DMS79 treated with DMSO at 0.1 percent for 48 hours (cell line): Measurements from ENCODE around the gene GJA3.

Experiments used
- DNase-seq: peaks from one replicate; lab custom pipeline; 2025; lab: John Stamatoyannopoulos, UW

GJA3 gene

GRCh38 chr13:20150561-20150960 lies 10.3 kb downstream of the GJA3 start:
- DNase-seq: no peak

- DNase-seq: no peak
These were observed 11.1 kb downstream of the GJA3 start for GRCh38 chr13:20149762-20150161.

- DNase-seq: no peak
These were observed 12.2 kb downstream of the GJA3 start for GRCh38 chr13:20148501-20149183.

GRCh38 chr13:20146381-20146780 lies 14.5 kb downstream of the GJA3 start:
- no peak for DNase-seq

- no peak for DNase-seq
These were observed 15.3 kb downstream of the GJA3 start for GRCh38 chr13:20145521-20145920.

- no peak for DNase-seq
These were observed 16.6 kb downstream of the GJA3 start for GRCh38 chr13:20144141-20144850.

GRCh38 chr13:20142927-20143480 lies 17.8 kb downstream of the GJA3 start:
- DNase-seq: no peak

GRCh38 chr13:20142023-20142926 lies 18.6 kb downstream of the GJA3 start:
- no peak for DNase-seq

- DNase-seq: no peak
These were observed 19.4 kb downstream of the GJA3 start for GRCh38 chr13:20141238-20142022.

GRCh38 chr13:20140487-20140886 lies 20.4 kb downstream of the GJA3 start:
- no peak for DNase-seq

- no peak for DNase-seq
These were observed 23.0 kb downstream of the GJA3 start for GRCh38 chr13:20137875-20138274.

- DNase-seq: no peak
These were observed 23.8 kb downstream of the GJA3 start for GRCh38 chr13:20136781-20137703.

GRCh38 chr13:20134732-20135131 lies 26.1 kb downstream of the GJA3 start:
- DNase-seq: no peak

GRCh38 chr13:20132052-20132634 lies 28.7 kb downstream of the GJA3 start:
- DNase-seq: no peak

- DNase-seq: no peak
These were observed 29.6 kb downstream of the GJA3 start for GRCh38 chr13:20131057-20131832.

GRCh38 chr13:20130652-20131051 lies 30.2 kb downstream of the GJA3 start:
- no peak for DNase-seq

- no peak for DNase-seq
These were observed 30.8 kb downstream of the GJA3 start for GRCh38 chr13:20130012-20130411.

GRCh38 chr13:20129076-20129475 lies 31.8 kb downstream of the GJA3 start:
- DNase-seq: no peak

- no peak for DNase-seq
These were observed 32.4 kb downstream of the GJA3 start for GRCh38 chr13:20128459-20128931.
